ENCODE results near the gene EVI2B. TPM values are rescaled to one million over a fixed set of nuclear protein-coding genes. Genes with fewer than 3 reads are reported as not detected.

Gene EVI2B
- polyA plus RNA-seq, 1 donor from 2014 or later = not detected

GRCh38 chr17:31328160-31328535, 14.3 kb upstream of the EVI2B start:
- Histone ChIP-seq H3K4me3 (ENCODE audit: low read length) (no peak overlapping the region), H3K79me2 (replicated peaks; ENCODE audit: insufficient read depth, low read length) (no peaks in the 10 kb centered on the region), H3K9ac (ENCODE audit: low read length) (no peak overlapping the region), H3K9me2 (ENCODE audit: insufficient read depth, low read length) (no peaks in the 10 kb centered on the region), H4K20me1 (ENCODE audit: insufficient read depth) (no peaks in the 10 kb centered on the region), H3K27me3 (ENCODE audit: insufficient read depth, low read depth, low read length) (no peaks in the 10 kb centered on the region), H3K9me3 (ENCODE audit: low read length) (no peaks in the 10 kb centered on the region), H2AFZ (ENCODE audit: low read depth, low read length) (no peak overlapping the region), H3K4me2 (ENCODE audit: low read length) (no peak overlapping the region), H3K36me3 (ENCODE audit: insufficient read depth, low read length) (peaks cover 8% of the 10 kb centered on the region), H3K27ac (ENCODE audit: low read length) (no peak overlapping the region), H3F3A (ENCODE audit: insufficient read depth, low read length, poor library complexity, severe bottlenecking) (no peaks in the 10 kb centered on the region)
- TF ChIP-seq EP300 (conservative IDR thresholded peaks at IDR 0.05; ENCODE audit: poor library complexity, severe bottlenecking) (no peak), SMC3 (conservative IDR thresholded peaks at IDR 0.05; ENCODE audit: poor library complexity) (no peak)

GRCh38 chr17:31327534-31328159, 13.8 kb upstream of the EVI2B start:
- Histone ChIP-seq H3F3A (ENCODE audit: insufficient read depth, low read length, poor library complexity, severe bottlenecking) (no peaks in the 10 kb centered on the region), H3K4me3 (ENCODE audit: low read length) (no peak overlapping the region), H2AFZ (ENCODE audit: low read depth, low read length) (no peak overlapping the region), H3K79me2 (replicated peaks; ENCODE audit: insufficient read depth, low read length) (no peaks in the 10 kb centered on the region), H3K9me3 (ENCODE audit: low read length) (no peaks in the 10 kb centered on the region), H3K36me3 (ENCODE audit: insufficient read depth, low read length) (peaks cover 8% of the 10 kb centered on the region), H3K4me2 (ENCODE audit: low read length) (no peak overlapping the region), H3K9me2 (ENCODE audit: insufficient read depth, low read length) (no peaks in the 10 kb centered on the region), H4K20me1 (ENCODE audit: insufficient read depth) (no peaks in the 10 kb centered on the region), H3K27me3 (ENCODE audit: insufficient read depth, low read depth, low read length) (no peaks in the 10 kb centered on the region), H3K27ac (ENCODE audit: low read length) (no peak overlapping the region), H3K9ac (ENCODE audit: low read length) (no peak overlapping the region)
- no peak for TF ChIP-seq MXI1 (conservative IDR thresholded peaks at IDR 0.05; ENCODE audit: poor library complexity, severe bottlenecking)

GRCh38 chr17:31323551-31323950, 9.7 kb upstream of the EVI2B start:
- H3K79me2 ChIP-seq (replicated peaks; ENCODE audit: insufficient read depth, low read length) = no peaks in the 10 kb centered on the region
- TF ChIP-seq POLR2AphosphoS5 (IDR thresholded peaks at IDR 0.05) = no peak
- no peak for TF ChIP-seq EP300 (conservative IDR thresholded peaks at IDR 0.05; ENCODE audit: poor library complexity, severe bottlenecking)
- no peak for TF ChIP-seq REST (IDR thresholded peaks at IDR 0.05; ENCODE audit: borderline replicate concordance)
- no peak for TF ChIP-seq TAF1 (IDR thresholded peaks at IDR 0.05; ENCODE audit: low read depth)
- no peak for TF ChIP-seq MXI1 (conservative IDR thresholded peaks at IDR 0.05; ENCODE audit: poor library complexity, severe bottlenecking)
- TF ChIP-seq SMC3 (conservative IDR thresholded peaks at IDR 0.05; ENCODE audit: poor library complexity) = no peak
- TF ChIP-seq CTCF (IDR thresholded peaks at IDR 0.05; ENCODE audit: poor library complexity, severe bottlenecking) = no peak
- H3K9me2 ChIP-seq (ENCODE audit: insufficient read depth, low read length) = no peaks in the 10 kb centered on the region
- no peaks in the 10 kb centered on the region for H4K20me1 ChIP-seq (ENCODE audit: insufficient read depth)
- peaks cover 8% of the 10 kb centered on the region for H3K36me3 ChIP-seq (ENCODE audit: insufficient read depth, low read length)
- no peaks in the 10 kb centered on the region for H3K27me3 ChIP-seq (ENCODE audit: insufficient read depth, low read depth, low read length)
- no peak overlapping the region for H3K27ac ChIP-seq (ENCODE audit: low read length)
- no peak overlapping the region for H3K4me2 ChIP-seq (ENCODE audit: low read length)
- H3F3A ChIP-seq (ENCODE audit: insufficient read depth, low read length, poor library complexity, severe bottlenecking) = no peaks in the 10 kb centered on the region
- no peak overlapping the region for H3K9ac ChIP-seq (ENCODE audit: low read length)
- H3K9me3 ChIP-seq (ENCODE audit: low read length) = no peaks in the 10 kb centered on the region
- H2AFZ ChIP-seq (ENCODE audit: low read depth, low read length) = no peak overlapping the region
- no peak overlapping the region for H3K4me3 ChIP-seq (ENCODE audit: low read length)
